ENCODE data around the gene CDH26. TPM values are rescaled to one million over a fixed set of nuclear protein-coding genes. Genes with fewer than 3 reads are reported as not detected.

The CDH26 gene
- total RNA-seq, 4 donors from 2014 or later: 2.5 to 10.3 (median 4.0) TPM

- intact Hi-C loops (cut with DNase I): no loop called here
Measured at GRCh38 chr20:60010689-60011458, 52.7 kb downstream of the CDH26 start.

DNA sequence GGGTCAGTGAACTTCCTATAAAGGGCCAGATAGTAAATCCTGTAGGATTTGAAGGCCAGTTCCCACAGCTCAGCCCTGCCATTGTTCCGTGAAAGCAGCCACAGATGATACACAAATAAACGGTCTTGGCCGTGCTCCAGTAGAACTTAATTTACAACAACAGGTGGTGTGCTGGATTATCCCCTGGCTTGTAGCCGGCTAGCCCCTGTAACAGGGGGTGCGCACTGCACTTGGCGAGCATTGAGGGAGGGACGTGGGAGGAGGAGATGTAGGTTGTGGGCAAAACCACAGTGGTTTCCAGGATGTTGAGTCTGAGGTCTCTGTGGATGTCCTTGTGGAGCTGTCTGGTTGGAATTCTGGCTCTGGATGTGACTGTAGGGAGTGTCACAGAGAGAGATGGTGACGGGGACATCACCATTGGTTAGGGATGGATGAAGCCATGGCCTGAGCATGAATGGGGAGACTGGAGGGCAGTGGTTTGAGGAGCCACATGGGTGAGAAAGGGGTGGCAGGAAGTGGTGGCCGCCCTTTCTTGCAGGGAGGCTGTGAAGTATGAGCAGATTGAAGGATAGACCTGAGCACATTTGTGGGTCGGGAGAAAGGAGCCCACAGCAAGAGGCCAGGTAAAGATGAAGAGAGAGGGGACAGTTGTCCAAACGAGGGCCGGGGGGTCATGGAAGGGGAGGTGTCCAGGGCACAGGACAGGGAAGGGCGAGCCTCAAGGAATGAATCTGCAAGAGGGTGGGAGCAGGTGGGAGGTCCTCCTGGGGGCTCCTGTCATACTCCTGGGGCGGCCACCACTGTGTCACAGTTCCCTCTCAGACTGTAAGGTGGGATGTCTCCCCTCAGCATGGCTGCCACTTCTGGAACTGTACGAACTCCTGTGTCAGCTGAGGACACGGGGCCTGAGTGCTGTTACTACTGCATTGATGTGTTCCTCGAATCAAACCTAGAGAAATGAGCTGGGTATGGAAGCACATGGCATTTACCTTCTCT, 53.6 kb downstream of the CDH26 start:
- no peak overlapping the region for H3K27ac ChIP-seq
- intact Hi-C loops (cut with DNase I): no loop called here
- no peak for TF ChIP-seq CTCF (IDR thresholded peaks at IDR 0.05)
- no peak for TF ChIP-seq POLR2A (IDR thresholded peaks at IDR 0.05)
- 78 to 87% methylated on average over 15 to 17 of the region's 17 CpGs for WGBS, 2 donors
- DNase-seq: no peak
- H3K36me3 ChIP-seq: no peaks in the 10 kb centered on the region
- H3K27me3 ChIP-seq: no peaks in the 10 kb centered on the region
- H3K4me3 ChIP-seq: no peak overlapping the region
- peaks cover 0 to 7% (median 0%) of the 10 kb centered on the region in 3 donors for H3K4me1 ChIP-seq
- no peaks in the 10 kb centered on the region for H3K9me3 ChIP-seq

More at GRCh38 chr20:60010689-60011458, 52.7 kb downstream of the CDH26 start:
- WGBS, 2 donors: 87 to 94% methylated on average over 11 to 12 of the region's 12 CpGs
- Histone ChIP-seq H3K4me1 (peaks cover 0 to 7% (median 0%) of the 10 kb centered on the region in 3 donors), H3K9me3 (no peaks in the 10 kb centered on the region), H3K4me3 (no peak overlapping the region), H3K27me3 (no peaks in the 10 kb centered on the region), H3K36me3 (no peaks in the 10 kb centered on the region), H3K27ac (no peak overlapping the region)
- TF ChIP-seq CTCF (IDR thresholded peaks at IDR 0.05) (no peak), POLR2A (IDR thresholded peaks at IDR 0.05) (no peak)
- no peak for DNase-seq

DNA sequence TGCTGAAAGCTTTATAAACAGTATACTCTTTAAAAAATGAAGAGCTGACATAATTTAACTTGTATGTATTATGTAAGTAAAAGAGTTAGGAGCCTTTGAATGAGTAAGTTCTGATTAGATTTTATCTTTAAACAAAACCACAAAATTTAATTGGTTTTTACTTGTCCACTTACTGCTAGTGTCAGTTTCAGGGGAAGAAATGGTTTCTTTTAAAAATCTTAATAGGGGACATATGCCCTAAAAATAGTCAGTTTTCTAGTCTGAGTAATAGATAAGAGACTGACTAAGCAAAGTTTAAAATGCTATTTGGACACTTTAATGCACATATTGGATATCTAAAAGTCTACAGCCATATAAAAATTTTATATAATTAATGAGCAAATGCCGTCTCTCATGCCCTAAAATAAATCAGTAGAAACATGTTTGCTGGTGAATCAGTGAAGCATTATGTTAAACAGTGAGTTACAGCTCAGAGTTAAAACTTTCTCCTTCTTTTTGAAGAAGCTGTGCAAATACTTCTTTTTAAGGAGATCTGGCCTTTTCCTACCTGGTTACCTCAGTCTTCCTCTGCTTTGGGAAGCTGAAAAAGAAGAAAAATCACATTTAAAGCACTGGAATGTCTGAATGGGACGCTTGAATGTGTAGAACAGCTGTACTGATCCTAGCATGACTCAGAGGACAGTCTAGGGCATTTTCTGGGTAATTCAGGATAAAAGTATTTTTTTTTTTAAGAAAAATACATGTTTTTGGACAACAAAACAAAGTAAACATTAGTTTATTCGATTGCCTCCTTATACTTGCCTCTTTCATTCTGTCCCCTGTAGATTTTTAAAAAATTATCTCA, 55.3 kb downstream of the CDH26 start:
- intact Hi-C loops (cut with DNase I): no loop called here
- no peaks in the 10 kb centered on the region for H3K36me3 ChIP-seq
- H3K4me3 ChIP-seq: no peak overlapping the region
- no peak for DNase-seq
- H3K9me3 ChIP-seq: peaks cover 0 to 4% (median 0%) of the 10 kb centered on the region in 3 donors
- WGBS, 2 donors: 32 to 33% methylated on average over 3 of the region's 3 CpGs
- no peak overlapping the region for H3K27ac ChIP-seq
- H3K27me3 ChIP-seq: no peaks in the 10 kb centered on the region
- H3K4me1 ChIP-seq: no peaks in the 10 kb centered on the region
- TF ChIP-seq POLR2A (IDR thresholded peaks at IDR 0.05): no peak

- DNase-seq: no peak
- peaks cover 0 to 4% (median 0%) of the 10 kb centered on the region in 3 donors for H3K9me3 ChIP-seq
- TF ChIP-seq POLR2A (IDR thresholded peaks at IDR 0.05) (no peak), CTCF (IDR thresholded peaks at IDR 0.05) (no peak)
- intact Hi-C loops (cut with DNase I): no loop called here
- H3K4me1 ChIP-seq: no peaks in the 10 kb centered on the region
- no peaks in the 10 kb centered on the region for H3K27me3 ChIP-seq
- H3K27ac ChIP-seq: no peak overlapping the region
- no peak overlapping the region for H3K4me3 ChIP-seq
- H3K36me3 ChIP-seq: no peaks in the 10 kb centered on the region
Measured at GRCh38 chr20:60016406-60016805, 58.2 kb downstream of the CDH26 start.

- WGBS, 2 donors: 79 to 100% methylated on average over 2 to 4 of the region's 5 CpGs
- Histone ChIP-seq H3K4me1 (no peaks in the 10 kb centered on the region), H3K27ac (no peak overlapping the region), H3K4me3 (no peak overlapping the region), H3K9me3 (peaks cover 0 to 4% (median 0%) of the 10 kb centered on the region in 3 donors), H3K36me3 (no peaks in the 10 kb centered on the region), H3K27me3 (no peaks in the 10 kb centered on the region)
- no peak for TF ChIP-seq CTCF (IDR thresholded peaks at IDR 0.05)
- no peak for TF ChIP-seq POLR2A (IDR thresholded peaks at IDR 0.05)
- intact Hi-C loops (cut with DNase I): no loop called here
- no peak for DNase-seq
Measured at GRCh38 chr20:60020251-60020650, 62.0 kb downstream of the CDH26 start.

Measured in esophagus squamous epithelium (tissue), 5 donors.